Stimulated activated CD4-positive, alpha-beta T cell treated with anti-CD3 and anti-CD28 coated beads, Interleukin-4, amount 100 ng/mL, for 24 hours (primary cell): ENCODE data around the gene LRRC8E.
A peak's percentile ranks its signal among the peaks of the same experiment; 100 is the strongest.
"Not testable (repeated sequence)": the region's sequence is repeated elsewhere in the genome, so short reads cannot be mapped to it uniquely, and the experiment has no call there.

Experiments
- DNase-seq: peaks from one replicate; pipeline ENCODE4 v3.0.0-alpha.2; 2020

Gene LRRC8E

GRCh38 chr19:7855426-7856108, 32.7 kb upstream of the LRRC8E start:
- no peak for DNase-seq

- no peak for DNase-seq
These were observed 32.2 kb upstream of the LRRC8E start for GRCh38 chr19:7856109-7856591.

- DNase-seq: no peak
These were observed 31.3 kb upstream of the LRRC8E start for GRCh38 chr19:7856679-7857663.

DNA sequence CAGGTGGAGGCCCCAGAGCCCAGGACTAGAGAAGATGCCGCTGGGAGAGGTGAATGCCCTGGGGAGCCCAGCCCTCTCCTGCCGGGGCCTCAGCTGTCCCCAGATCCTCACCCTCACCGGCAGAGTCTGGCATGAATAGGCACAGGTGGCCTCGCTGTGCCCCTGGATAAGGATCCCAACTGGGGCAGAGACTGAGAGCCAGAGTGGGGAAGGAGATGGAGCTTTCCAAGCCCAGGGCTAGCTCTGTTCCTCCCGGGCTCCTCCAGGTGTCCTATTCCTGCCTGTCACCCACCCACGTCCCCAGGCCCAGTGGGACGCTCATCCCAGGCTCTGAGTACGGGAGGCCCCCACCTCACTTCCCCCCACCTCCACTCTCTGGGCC, 30.6 kb upstream of the LRRC8E start:
- DNase-seq: no peak

DNA sequence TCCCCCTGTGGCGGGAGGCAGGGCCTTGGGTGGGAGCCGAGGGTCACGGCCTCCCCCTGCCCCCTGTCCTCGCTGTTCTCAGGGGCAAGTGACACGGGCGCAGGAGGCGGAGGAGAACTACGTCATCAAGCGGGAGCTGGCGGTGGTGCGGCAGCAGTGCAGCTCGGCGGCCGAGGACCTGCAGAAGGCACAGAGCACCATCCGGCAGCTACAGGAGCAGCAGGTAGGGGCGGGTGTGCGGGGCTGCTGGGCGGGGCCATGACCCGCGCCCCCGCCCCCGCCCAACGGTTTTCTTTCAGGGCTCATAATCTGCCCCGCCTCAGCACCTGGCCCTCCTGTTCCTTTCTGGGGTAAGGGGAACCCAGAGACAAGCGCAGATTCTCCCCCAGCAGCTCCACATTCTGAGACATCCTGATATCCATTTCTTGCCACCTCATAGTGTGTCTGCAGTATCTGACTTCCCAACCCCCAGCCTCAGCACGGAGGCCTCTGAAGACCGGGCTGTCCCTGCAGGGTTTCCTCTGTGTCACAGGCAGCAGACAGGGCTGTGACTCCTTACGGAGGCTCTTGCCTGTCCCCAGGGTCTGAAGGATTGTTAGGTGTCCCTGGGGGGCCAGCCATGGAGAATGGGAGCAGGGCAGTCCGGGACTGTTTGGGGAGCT, 30.1 kb upstream of the LRRC8E start:
- no peak for DNase-seq

DNA sequence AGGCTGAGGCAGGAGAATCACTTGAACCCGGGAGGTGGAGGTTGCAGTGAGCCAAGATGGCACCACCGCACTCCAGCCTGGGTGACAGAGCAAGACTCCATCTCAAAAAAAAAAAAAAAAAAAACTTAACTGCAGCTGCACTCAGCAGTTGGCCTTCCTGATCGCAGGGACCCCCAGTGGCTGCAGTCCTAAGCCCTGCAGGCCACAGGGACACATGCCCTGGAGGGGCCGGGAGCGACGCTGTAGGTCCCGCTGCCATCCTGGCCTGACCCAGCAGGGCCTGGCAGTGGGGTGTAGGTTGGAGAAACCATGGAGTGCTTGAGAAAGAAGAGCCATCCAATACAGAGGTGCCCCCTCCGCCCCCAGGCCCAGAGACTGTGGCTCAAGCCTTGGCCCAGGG, 29.2 kb upstream of the LRRC8E start:
- DNase-seq: not testable (repeated sequence)

GRCh38 chr19:7859831-7860713, 28.2 kb upstream of the LRRC8E start:
- no peak for DNase-seq

- no peak for DNase-seq
These were observed 27.3 kb upstream of the LRRC8E start for GRCh38 chr19:7860714-7861618.

- DNase-seq: no peak
These were observed 26.5 kb upstream of the LRRC8E start for GRCh38 chr19:7861619-7862412.

DNA sequence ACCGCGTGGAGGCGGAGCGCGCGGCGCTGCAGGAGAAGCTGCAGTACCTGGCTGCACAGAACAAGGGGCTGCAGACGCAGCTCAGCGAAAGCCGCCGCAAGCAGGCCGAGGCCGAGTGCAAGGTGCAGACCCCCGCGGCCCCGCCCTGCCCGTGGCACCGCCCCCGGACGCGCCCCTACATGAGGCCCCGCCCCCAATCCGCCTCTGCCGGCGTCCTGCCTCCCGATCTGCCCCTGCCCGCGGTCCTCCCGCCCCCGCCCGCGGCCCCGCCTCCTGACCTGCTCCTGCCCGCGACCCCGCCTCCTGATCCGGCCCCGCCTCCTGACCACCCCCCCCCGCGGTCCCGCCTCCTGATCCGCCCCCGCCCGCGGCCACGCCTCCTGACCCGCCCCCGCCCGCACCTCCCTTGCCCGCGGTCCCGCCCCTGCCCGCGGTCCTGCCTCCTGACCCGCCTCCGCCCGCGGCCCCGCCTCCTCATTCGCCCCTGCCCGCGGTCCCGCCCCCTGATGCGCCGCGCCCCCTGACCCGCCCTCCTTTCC, 25.8 kb upstream of the LRRC8E start:
- peak; percentile 65 for DNase-seq

DNA sequence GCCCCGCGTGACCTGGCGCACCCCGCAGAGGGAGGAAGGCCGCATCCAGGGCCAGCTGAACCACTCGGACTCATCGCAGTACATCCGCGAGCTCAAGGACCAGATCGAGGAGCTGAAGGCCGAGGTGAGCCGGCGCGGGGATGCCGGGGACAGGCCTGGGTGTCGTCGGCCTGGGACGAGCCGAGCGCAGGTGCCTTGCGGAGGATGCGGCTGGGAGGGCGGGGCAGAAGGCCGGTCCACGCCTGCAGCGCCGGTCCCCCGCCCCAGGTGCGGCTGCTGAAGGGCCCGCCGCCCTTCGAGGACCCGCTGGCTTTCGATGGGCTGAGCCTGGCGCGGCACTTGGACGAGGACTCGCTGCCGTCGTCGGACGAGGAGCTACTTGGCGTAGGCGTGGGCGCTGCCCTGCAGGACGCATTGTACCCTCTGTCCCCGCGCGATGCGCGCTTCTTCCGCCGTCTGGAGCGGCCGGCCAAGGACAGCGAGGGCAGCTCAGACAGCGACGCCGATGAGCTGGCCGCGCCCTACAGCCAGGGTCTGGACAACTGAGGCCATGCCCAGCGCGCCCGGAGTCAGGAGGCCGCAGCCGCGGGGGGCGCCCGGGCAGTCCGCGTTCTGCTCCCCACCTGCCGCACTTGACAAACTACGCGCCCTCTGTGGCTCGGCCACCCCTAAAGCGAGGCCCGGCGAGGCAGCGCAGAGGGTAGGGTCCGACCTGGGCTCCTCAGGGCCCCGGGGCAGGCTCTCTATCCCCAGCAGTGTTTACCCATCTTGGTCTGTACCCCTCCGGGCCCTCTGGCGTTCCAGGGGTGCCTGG, 24.9 kb upstream of the LRRC8E start:
- DNase-seq: no peak

- DNase-seq: no peak
These were observed 24.2 kb upstream of the LRRC8E start for GRCh38 chr19:7863971-7864689.

GRCh38 chr19:7864690-7865074, 23.6 kb upstream of the LRRC8E start:
- DNase-seq: no peak

- DNase-seq: no peak
These were observed 22.9 kb upstream of the LRRC8E start for GRCh38 chr19:7865262-7865911.

- no peak for DNase-seq
These were observed 21.8 kb upstream of the LRRC8E start for GRCh38 chr19:7866399-7867091.

DNA sequence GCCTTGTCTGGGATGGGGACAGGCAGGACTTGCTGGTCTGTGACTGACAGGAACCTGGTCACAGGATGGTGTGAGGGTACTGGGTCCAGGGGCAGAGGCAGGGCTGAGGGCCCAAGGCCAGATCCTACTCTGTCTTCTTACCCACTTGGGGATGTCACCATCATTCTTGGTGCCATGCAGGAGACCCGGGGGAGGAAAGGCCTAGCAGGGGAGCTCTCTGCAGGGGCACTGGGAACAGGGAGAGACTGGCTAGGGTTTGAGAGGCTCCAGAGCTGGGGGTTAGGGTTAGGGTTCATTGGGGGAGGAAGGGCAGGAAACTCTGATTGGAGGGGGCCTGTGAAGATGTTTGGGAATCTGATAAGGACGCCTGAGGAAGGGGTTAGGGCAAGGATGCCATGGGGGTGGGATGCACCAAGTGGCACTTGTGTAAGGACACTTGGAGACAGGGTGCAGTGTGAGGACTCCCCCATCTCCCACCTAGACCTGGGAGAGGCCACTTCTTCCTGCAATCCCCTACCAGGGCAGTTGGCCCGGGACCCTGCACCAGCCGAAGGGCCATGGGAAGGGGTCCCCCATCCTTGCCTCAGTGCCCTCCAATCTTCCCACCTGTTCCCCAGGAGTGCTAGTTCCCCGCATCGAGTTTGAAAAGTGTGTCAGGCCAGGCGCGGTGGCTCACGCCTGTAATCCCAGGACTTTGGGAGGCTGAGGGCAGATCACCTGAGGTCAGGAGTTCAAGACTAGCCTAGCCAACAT, 21.0 kb upstream of the LRRC8E start:
- no peak for DNase-seq

GRCh38 chr19:7868326-7868670, 20.0 kb upstream of the LRRC8E start:
- DNase-seq: no peak
